Head of caudate nucleus (tissue), 42 donors: ENCODE results near the gene PIGL.

Experiments used
- DNase-seq, 42 donors: peaks; one replicate each; pipeline versions ENCODE4 v3.0.0 to v3.0.0-alpha.2; 2020 to 2021; ENCODE audit warnings: mixed read lengths in 7 of 42
- intact Hi-C: fragments of 100-400 bp; cut with DNase I; formaldehyde crosslinking; loops from one replicate; pipeline ENCODE4 v1.15.0; 2022

Gene PIGL

DNA sequence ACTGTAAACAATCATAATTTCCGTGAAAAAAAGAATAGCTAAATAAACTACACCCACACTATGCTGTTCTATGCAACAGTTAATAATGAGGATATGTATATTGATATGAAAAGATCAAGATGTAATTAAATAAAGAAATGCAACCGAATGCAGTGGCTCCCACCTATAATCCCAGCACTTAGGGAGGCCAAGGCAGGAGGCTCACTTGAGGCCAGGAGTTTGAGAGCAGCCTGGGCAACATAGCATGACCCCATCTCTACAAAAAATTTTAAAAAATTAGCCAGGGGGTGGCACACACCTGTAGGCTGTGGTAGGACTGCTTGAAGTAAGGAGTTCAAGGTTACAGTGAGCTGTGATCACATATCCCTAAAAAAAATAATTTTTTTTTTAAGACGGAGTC is 121.4 kb downstream of the PIGL start:
- intact Hi-C loops = no loop called here
- DNase-seq = no peak

DNA sequence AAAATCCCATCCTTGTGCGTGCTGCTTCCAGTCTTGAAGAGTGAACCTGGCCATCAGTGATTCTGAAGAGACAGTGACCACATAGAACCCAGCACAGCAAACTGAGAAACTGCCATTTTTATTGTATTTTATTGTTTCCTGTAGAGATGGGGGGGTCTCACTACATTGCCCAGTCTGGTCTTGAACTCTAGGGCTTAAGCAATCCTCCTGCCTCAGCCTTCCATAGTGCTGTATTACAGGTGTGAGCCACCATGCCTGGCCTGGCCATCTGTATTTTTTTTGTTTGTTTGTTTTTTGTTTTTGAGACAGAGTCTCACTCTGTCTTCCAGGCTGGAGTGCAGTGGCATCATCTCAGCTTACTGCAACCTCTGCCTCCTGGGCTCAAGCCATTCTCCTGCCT is 122.4 kb downstream of the PIGL start:
- DNase-seq = no peak
- intact Hi-C loops = no loop called here

DNA sequence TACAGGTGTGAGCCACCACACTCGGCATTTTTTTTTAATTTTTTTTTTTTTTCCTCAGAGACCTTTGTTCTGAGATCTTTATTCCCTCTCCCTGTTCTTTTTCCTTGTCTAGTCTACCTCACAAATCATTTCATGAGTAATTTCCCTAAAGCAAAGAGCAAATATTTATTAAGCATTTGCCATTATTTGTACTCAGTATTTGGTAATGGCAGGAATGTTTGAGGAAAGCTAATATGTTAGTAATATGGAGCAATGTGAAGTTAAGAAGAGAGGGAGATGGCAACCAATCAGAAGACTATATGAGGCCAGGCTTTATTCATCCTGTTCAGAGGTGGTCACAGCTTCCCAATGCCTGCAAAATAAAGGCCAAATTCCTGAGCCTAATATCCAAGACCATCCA is 122.9 kb downstream of the PIGL start:
- no peak for DNase-seq
- intact Hi-C loops = no loop called here

- intact Hi-C loops = no loop called here
- DNase-seq = peak in 1 of 42 donors; percentile 27
Observed at GRCh38 chr17:16342979-16343378, 126.0 kb downstream of the PIGL start.

- DNase-seq = peak in 6 of 42 donors; percentile 9 to 54 (median 34)
- intact Hi-C loops = no loop called here
Observed at GRCh38 chr17:16343569-16343968, 126.6 kb downstream of the PIGL start.

DNA sequence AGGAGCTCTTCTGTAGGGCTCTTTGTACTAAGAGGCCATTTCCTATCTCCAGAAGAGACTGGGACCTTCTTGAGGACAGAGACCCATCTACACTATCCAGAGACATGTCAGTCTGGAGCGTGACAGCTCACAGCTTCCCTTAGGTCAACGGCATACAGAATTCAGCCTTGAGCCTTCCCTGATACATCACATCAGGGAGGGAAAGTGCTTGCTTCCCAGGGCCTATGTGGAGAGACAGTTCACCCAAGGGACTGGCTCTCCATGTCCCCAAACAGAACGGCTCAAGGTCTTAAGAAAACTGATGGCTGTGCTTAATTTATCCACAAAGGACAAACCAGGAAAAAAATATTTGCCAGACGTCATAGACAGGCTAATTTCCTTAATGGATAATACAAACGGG is 128.6 kb downstream of the PIGL start:
- DNase-seq = no peak
- intact Hi-C loops = no loop called here

- intact Hi-C loops = no loop called here
- peak in 1 of 42 donors; percentile 7 for DNase-seq
Observed at GRCh38 chr17:16346721-16347271, 129.8 kb downstream of the PIGL start.

- intact Hi-C loops = no loop called here
- DNase-seq = no peak
Observed at GRCh38 chr17:16348586-16348985, 131.6 kb downstream of the PIGL start.

- intact Hi-C loops = no loop called here
- peak in 2 of 42 donors; percentile 8 to 38 for DNase-seq
Observed at GRCh38 chr17:16349431-16349830, 132.4 kb downstream of the PIGL start.

DNA sequence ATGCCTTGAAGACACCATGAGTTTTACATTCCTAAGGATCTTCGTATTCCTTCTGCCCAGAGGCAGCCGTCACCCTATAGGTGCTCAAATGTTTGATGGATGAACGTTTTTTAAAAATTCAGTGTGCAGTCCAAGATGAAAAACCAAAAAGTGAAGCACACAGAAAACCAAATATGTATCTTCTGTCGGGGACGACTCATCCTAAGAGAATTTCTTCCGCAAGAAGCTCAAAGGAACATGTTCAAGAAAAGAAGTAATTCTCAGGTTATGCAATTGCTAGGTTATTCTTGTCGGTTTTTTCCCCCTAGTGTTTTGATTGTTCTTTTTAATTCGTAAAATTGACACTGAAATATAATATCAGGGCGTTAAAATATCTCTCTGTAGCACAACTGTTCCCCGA is 134.8 kb downstream of the PIGL start:
- no peak for DNase-seq
- intact Hi-C loops = loop anchor here (10.0 kb wide), 1 partner anchor 173 kb away; no protein-coding TSS in a partner anchor

DNA sequence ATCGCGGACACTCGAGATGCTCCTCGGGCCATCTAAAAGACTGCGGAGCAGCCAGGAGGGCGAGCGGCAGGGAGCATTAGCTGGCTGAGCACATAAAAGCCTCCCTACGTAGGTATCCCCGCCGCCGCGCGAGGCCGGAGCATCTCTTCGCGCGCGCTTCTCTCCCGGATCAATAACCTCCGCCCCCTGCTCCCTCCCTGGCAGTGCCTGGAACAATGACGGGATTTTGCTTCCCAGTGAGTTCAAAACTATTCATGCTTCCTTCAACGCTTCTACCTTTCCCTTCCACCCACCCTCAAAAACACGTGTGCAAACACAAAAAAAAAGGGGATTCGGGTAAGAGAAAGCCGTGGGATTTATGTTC is 135.3 kb downstream of the PIGL start:
- intact Hi-C loops = loop anchor here (10.0 kb wide), 1 partner anchor 173 kb away; no protein-coding TSS in a partner anchor
- DNase-seq = peak; percentile 35 to 86 (median 70)

GRCh38 chr17:16352667-16353316 is 135.8 kb downstream of the PIGL start:
- DNase-seq = peak in 39 of 42 donors; percentile 15 to 73 (median 51)
- intact Hi-C loops = loop anchor here (10.0 kb wide), 1 partner anchor 172 kb away; no protein-coding TSS in a partner anchor

- peak in 39 of 42 donors; percentile 7 to 72 (median 49) for DNase-seq
- intact Hi-C loops = loop anchor here (10.0 kb wide), 1 partner anchor 171 kb away; no protein-coding TSS in a partner anchor
Observed at GRCh38 chr17:16353317-16354174, 136.5 kb downstream of the PIGL start, which contains the start of gene CENPV. Gene CENPV (minus strand): TSS chr17:16353469. CDS start chr17:16353436, 33 bp downstream.

DNA sequence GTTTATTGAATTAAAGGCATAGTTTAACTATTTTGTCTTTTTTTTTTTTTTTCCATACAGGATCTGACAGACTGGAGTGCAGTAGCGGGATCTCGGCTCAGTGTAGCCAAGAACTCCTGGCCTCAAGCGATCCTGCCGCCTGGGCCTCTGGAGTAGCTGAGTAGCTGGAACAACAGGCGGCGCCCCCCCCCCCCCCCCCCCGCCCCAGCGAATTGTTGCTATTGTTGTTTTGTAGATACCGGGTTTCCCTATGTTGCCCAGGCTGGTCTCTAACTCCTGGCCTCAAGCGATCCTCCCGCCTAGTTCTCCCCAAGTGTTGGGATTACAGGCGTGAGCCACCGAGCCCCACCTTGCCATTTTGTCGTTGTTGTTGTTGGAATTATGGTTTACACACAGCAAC is 137.6 kb downstream of the PIGL start:
- intact Hi-C loops = loop anchor here (10.0 kb wide), 1 partner anchor 170 kb away; no protein-coding TSS in a partner anchor

GRCh38 chr17:16358394-16358793 is 141.4 kb downstream of the PIGL start:
- intact Hi-C loops = loop anchor here (10.0 kb wide), 1 partner anchor 166 kb away; no protein-coding TSS in a partner anchor
- no peak for DNase-seq

More for the DNA sequence above, 137.6 kb downstream of the PIGL start:
- DNase-seq = peak in 2 of 42 donors; percentile 5 to 27

DNA sequence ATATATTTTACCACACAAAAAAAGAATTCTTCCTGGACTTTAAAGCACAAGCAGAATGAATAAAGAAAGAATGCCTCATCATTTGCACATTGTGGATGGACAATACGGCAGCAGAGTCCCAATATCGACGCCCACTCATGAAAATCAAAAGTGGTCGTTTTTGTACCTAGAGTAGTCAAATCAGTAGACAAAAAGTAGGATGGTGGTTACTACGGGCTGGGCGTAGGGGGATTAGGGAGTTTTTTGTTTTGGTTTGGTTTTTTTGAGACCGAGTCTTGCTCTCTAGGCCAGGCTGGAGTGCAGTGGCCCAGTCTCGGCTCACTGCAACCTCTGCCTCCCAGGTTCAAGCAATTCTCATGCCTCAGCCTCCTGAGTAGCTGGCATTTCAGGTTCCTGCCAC is 144.9 kb downstream of the PIGL start:
- intact Hi-C loops = no loop called here
- DNase-seq = no peak

DNA sequence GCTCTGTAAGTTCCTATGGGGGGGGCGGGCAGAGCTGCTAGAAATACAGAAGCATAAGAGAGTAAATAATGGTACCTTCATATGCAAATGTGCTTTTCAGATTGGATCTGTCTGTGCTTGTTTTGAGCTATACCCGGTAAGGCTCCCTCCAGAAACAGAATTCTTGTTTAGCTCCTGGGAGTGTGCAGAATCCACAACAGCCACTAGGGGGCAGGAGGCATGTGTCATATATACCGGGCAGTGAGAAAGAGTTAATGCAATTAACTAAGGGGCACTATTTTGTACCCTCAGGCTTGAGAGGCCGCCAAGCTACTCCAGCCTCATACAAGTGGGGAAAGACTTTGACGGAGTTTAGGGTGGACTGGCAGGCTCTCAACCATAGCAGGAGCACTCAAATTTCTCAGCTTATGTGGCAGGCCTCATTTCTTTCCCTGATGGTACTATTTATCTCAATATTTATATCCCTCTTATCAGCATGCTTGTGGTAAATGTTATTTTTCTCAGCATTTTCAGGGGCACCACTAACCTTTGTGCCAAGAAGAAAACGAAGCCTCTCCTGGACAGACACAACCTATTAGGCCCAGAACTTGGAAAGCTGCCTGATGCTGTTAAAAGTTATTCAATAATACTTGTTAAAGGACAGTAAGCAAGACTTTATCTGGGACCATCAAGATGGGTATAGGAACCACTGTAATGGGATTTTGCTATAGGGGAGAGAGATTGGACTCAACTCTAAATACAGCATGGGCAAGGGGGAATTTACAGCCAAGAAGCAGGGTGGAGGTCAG is 146.9 kb downstream of the PIGL start:
- DNase-seq = peak; percentile 29 to 94 (median 84)
- intact Hi-C loops = no loop called here

DNA sequence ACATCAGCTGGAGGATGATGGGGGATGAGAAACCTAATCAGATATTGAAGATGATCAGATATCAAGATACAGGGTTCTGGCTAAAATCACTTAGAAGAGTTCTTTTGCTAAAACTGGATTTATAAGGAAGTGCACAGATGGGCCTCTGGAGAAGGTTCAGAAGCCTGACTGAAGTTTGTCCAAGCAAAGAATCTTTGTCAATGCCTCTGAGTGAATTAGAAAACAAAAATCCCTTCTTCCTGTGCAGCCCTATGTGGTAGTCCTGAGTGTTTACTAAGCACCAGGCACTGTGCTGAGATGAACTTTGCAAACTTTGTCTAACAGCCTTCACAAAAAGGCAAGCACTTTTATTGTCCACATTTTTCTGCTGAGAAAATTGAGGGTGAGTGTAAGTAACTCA is 147.6 kb downstream of the PIGL start:
- intact Hi-C loops = no loop called here
- DNase-seq = no peak

GRCh38 chr17:16371742-16372141 is 154.7 kb downstream of the PIGL start:
- no peak for DNase-seq
- intact Hi-C loops = no loop called here
